K562 (cell line): ENCODE measurements around the gene ZNF544. TPM values are rescaled to one million over a fixed set of nuclear protein-coding genes. Genes with fewer than 3 reads are reported as not detected.

Experiments
- BHLHE40 ChIP-seq: IDR thresholded peaks from 2 replicates; pipeline ENCODE4 v1.6.1; 2011; ENCODE audit warnings: low read length, improper control_type of control experiment
- CBX3 ChIP-seq, 2 experiments: IDR thresholded peaks; 1 replicate in 1 of 2; 2 replicates in 1 of 2; pipeline ENCODE4 v1.6.1; 2012; ENCODE audit warnings: inconsistent platforms in 2 of 2, low read length in 2 of 2, borderline replicate concordance in 1 of 2, control low read depth in 1 of 2
- FUS ChIP-seq: fragments of 200-400 bp; formaldehyde crosslinking; optimal IDR thresholded peaks from 2 replicates; pipeline ENCODE3; 2017; ENCODE audit warnings: low read depth, low read length
- KDM4B ChIP-seq, 2 experiments: fragments of 450-650 bp in 1 of 2; sonication (generic) in 1 of 2; IDR thresholded peaks; 2 replicates each; pipeline ENCODE4 v1.6.1; 2016 to 2017; ENCODE audit warnings: borderline replicate concordance in 2 of 2, antibody characterized with exemption in 1 of 2, low read depth in 1 of 2, mild to moderate bottlenecking in 1 of 2
- NCOA4 ChIP-seq: fragments of 450-650 bp; IDR thresholded peaks from 2 replicates; pipeline ENCODE4 v1.6.1; 2018; ENCODE audit warnings: mild to moderate bottlenecking; ENCODE audit not compliant: partially characterized antibody
- NR2C1 ChIP-seq, 2 experiments: fragments of 450-650 bp; IDR thresholded peaks; 2 replicates each; pipeline ENCODE4 v1.6.1; 2017; ENCODE audit warnings: mild to moderate bottlenecking in 2 of 2, antibody characterized with exemption in 1 of 2, inconsistent platforms in 1 of 2, missing compliant biosample characterization in 1 of 2, missing genetic modification characterization in 1 of 2
- SMAD2 ChIP-seq: fragments of 150-350 bp; IDR thresholded peaks from 2 replicates; pipeline ENCODE4 v1.6.1; 2014; ENCODE audit warnings: low read depth, mild to moderate bottlenecking, low read length
- SRSF3 ChIP-seq: fragments of 200-400 bp; formaldehyde crosslinking; IDR thresholded peaks from 2 replicates; pipeline ENCODE4 v1.6.1; 2016; ENCODE audit warnings: mild to moderate bottlenecking, low read length, moderate library complexity; ENCODE audit not compliant: insufficient read depth
- TAF9B ChIP-seq: fragments of 450-650 bp; IDR thresholded peaks from 2 replicates; pipeline ENCODE4 v1.6.1; 2018; ENCODE audit warnings: mild to moderate bottlenecking; ENCODE audit not compliant: partially characterized antibody
- ZBED1 ChIP-seq: IDR thresholded peaks from 2 replicates; pipeline ENCODE4 v1.6.1; 2014
- ZFP1 ChIP-seq: fragments of 450-650 bp; formaldehyde crosslinking; IDR thresholded peaks from 2 replicates; pipeline ENCODE4 v1.4.0; 2020; ENCODE audit warnings: mild to moderate bottlenecking, mixed read lengths
- ZNF41 ChIP-seq: fragments of 250-450 bp; sonication (Bioruptor Pico); conservative IDR thresholded peaks from 2 replicates; pipeline ENCODE4 v1.4.0; 2020; ENCODE audit warnings: mild to moderate bottlenecking
- ZNF586 ChIP-seq: fragments of 450-650 bp; formaldehyde crosslinking; conservative IDR thresholded peaks from 2 replicates; pipeline ENCODE4 v1.4.0; 2020; ENCODE audit warnings: mild to moderate bottlenecking, moderate library complexity
- ZNF766 ChIP-seq: fragments of 200-800 bp; sonication (Bioruptor generic); conservative IDR thresholded peaks from 2 replicates; pipeline ENCODE4 v1.6.1; 2016; ENCODE audit warnings: missing genetic modification characterization, missing compliant biosample characterization
- polyA plus RNA-seq, 8 experiments: library from polyadenylated mRNA; depleted of rRNA in 4 of 8; stranded (reverse) in 5 of 8; unstranded in 3 of 8; fragments of >200 nt; fragmentation: Nextera tagmentation in 2 of 8; fragmentation: Illumina TruSeq in 1 of 8; extraction: Ambion mirVana in 2 of 8; extraction: Trizol in 1 of 8; gene quantifications; 2 replicates each; pipeline versions ENCODE4 v1.2.1 to v1.2.3, GENCODE V29; 2011 to 2014; ENCODE audit warnings: inconsistent platforms in 1 of 8, missing spikeins in 1 of 8
- total RNA-seq, 7 experiments: library from RNA; depleted of rRNA in 6 of 7; stranded (reverse); fragments of >200 nt in 6 of 7; fragmentation: Illumina TruSeq in 2 of 7; extraction: Trizol in 2 of 7; gene quantifications; 2 replicates each; pipeline versions ENCODE4 v1.2.1 to v1.2.3, GENCODE V29; 2011 to 2021; ENCODE audit warnings: low replicate concordance in 1 of 7
- TF ChIP-seq, protein P1 (sequence below), 3 experiments: fragments of 200-800 bp in 1 of 3; fragments of 250-450 bp in 1 of 3; fragments of 450-650 bp in 1 of 3; sonication (Bioruptor Pico) in 1 of 3; sonication (Bioruptor generic) in 1 of 3; formaldehyde crosslinking in 1 of 3; IDR thresholded peaks; 2 replicates each; pipeline versions ENCODE4 v1.6.1 to v1.8.0; 2016 to 2022; ENCODE audit warnings: mild to moderate bottlenecking in 2 of 3, missing genetic modification characterization in 2 of 3, missing compliant biosample characterization in 1 of 3, moderate library complexity in 1 of 3
- TF ChIP-seq, protein P2 (sequence below): fragments of 450-650 bp; IDR thresholded peaks from 2 replicates; pipeline ENCODE4 v1.6.1; 2018; ENCODE audit not compliant: partially characterized antibody

The ZNF544 gene
- total and polyA plus RNA-seq, 9 of the 15 experiments (the other 6 are each of a cell fraction or from before 2014, with no cell fraction given), result 23.6 to 59.0 (median 41.4) TPM

DNA sequence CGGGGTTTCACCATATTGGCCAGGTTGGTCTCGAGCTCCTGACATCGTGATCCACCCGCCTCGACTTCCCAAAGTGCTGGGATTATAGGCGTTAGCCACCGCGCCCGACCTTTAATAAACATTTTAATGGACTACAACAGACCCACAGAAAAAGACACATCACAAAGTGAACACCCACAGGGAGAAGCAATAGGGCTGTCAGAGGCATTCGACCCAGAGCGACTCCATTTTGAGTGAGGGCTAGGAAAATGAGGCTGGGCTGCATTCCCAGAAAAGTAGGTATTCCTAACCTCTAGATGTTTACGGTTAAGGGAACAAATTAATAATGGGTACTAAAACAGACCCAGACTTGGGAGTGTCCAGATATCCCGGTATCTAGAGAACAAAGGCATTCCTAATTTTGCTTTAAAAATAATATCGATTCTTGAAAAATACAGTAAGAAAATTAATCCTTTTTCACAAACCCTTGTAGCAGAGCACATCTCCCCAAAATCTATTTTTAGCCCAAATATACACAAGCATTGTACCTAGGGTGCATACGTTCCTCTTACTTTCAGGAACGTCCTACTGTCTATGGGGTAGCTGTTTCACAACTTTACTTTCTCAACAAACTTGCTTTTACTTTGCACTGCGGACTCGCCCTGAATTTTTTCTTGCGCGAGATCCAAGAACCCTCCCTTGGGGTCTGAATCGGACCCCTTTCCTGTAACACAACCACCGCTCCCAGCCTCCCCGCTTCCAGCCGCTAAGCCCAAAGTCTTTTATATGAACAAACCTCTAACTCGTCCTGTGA is 49.2 kb downstream of the ZNF544 start (continued):
- no peak for TF ChIP-seq NR2C1 (IDR thresholded peaks at IDR 0.05)
- peak; percentile 38; the same call in 1 of the 2 replicates for TF ChIP-seq NR2C1 (tag; IDR thresholded peaks at IDR 0.05)
- TF ChIP-seq ZNF586, result no peak
- TF ChIP-seq BHLHE40, result no peak
- TF ChIP-seq SMAD2, result no peak
- TF ChIP-seq NCOA4, result no peak
- TF ChIP-seq, protein P1, sequence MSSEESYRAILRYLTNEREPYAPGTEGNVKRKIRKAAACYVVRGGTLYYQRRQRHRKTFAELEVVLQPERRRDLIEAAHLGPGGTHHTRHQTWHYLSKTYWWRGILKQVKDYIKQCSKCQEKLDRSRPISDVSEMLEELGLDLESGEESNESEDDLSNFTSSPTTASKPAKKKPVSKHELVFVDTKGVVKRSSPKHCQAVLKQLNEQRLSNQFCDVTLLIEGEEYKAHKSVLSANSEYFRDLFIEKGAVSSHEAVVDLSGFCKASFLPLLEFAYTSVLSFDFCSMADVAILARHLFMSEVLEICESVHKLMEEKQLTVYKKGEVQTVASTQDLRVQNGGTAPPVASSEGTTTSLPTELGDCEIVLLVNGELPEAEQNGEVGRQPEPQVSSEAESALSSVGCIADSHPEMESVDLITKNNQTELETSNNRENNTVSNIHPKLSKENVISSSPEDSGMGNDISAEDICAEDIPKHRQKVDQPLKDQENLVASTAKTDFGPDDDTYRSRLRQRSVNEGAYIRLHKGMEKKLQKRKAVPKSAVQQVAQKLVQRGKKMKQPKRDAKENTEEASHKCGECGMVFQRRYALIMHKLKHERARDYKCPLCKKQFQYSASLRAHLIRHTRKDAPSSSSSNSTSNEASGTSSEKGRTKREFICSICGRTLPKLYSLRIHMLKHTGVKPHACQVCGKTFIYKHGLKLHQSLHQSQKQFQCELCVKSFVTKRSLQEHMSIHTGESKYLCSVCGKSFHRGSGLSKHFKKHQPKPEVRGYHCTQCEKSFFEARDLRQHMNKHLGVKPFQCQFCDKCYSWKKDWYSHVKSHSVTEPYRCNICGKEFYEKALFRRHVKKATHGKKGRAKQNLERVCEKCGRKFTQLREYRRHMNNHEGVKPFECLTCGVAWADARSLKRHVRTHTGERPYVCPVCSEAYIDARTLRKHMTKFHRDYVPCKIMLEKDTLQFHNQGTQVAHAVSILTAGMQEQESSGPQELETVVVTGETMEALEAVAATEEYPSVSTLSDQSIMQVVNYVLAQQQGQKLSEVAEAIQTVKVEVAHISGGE (CRISPR knock-in tag; IDR thresholded peaks at IDR 0.05), result no peak; a peak in 1 of 6 replicates
- TF ChIP-seq KDM4B (IDR thresholded peaks at IDR 0.05; ENCODE audit: borderline replicate concordance in 2 of 2, low read depth in 1 of 2), result no peak
- TF ChIP-seq ZFP1, result no peak
- TF ChIP-seq FUS, result no peak
- TF ChIP-seq TAF9B, result peak; percentile 25
- no peak for TF ChIP-seq CBX3 (IDR thresholded peaks at IDR 0.05; ENCODE audit: borderline replicate concordance in 1 of 2, low read length in 2 of 2)
- TF ChIP-seq, protein P2, sequence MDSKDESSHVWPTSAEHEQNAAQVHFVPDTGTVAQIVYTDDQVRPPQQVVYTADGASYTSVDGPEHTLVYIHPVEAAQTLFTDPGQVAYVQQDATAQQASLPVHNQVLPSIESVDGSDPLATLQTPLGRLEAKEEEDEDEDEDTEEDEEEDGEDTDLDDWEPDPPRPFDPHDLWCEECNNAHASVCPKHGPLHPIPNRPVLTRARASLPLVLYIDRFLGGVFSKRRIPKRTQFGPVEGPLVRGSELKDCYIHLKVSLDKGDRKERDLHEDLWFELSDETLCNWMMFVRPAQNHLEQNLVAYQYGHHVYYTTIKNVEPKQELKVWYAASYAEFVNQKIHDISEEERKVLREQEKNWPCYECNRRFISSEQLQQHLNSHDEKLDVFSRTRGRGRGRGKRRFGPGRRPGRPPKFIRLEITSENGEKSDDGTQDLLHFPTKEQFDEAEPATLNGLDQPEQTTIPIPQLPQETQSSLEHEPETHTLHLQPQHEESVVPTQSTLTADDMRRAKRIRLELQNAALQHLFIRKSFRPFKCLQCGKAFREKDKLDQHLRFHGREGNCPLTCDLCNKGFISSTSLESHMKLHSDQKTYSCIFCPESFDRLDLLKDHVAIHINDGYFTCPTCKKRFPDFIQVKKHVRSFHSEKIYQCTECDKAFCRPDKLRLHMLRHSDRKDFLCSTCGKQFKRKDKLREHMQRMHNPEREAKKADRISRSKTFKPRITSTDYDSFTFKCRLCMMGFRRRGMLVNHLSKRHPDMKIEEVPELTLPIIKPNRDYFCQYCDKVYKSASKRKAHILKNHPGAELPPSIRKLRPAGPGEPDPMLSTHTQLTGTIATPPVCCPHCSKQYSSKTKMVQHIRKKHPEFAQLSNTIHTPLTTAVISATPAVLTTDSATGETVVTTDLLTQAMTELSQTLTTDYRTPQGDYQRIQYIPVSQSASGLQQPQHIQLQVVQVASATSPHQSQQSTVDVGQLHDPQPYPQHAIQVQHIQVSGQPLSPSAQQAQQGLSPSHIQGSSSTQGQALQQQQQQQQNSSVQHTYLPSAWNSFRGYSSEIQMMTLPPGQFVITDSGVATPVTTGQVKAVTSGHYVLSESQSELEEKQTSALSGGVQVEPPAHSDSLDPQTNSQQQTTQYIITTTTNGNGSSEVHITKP, result no peak
- 0 out of 2 replicates have a peak, but pooled peaks have one; percentile 48 for TF ChIP-seq ZNF41
- TF ChIP-seq SRSF3, result no peak
- no peak for TF ChIP-seq ZBED1
- TF ChIP-seq ZNF766 (CRISPR knock-in tag), result 0 out of 2 replicates have a peak, but pooled peaks have one; percentile 28
